ENCODE results near the gene ALMS1. TPM values are rescaled to one million over a fixed set of nuclear protein-coding genes. Genes with fewer than 3 reads are reported as not detected.

ALMS1 gene
- total and polyA plus RNA-seq, 2 of the 4 experiments (the other 2 are of a cell fraction) = 20.8 to 52.8 TPM

GRCh38 chr2:73366060-73366459, 19.6 kb upstream of the ALMS1 start:
- no peak overlapping the region for H3K4me2 ChIP-seq (ENCODE audit: low read depth, low read length)
- no peak overlapping the region for H3K27ac ChIP-seq (ENCODE audit: insufficient read depth, low read length)
- no peak overlapping the region for H4K5ac ChIP-seq (ENCODE audit: low read depth, low read length)
- H3K14ac ChIP-seq (replicated peaks; ENCODE audit: low read depth, low read length) = no peak overlapping the region
- ChIA-PET CTCF (no interaction called here), POLR2A (ENCODE audit: unreplicated experiment) (no interaction called here)
- H2BK20ac ChIP-seq (ENCODE audit: low read depth, low read length) = no peak overlapping the region
- H3K18ac ChIP-seq (ENCODE audit: low read depth, low read length) = no peak overlapping the region
- no peak overlapping the region for H2AK5ac ChIP-seq (ENCODE audit: low read depth, low read length)
- no peak overlapping the region for H2AK9ac ChIP-seq (replicated peaks; ENCODE audit: low read depth, low read length, poor library complexity)
- ATAC-seq (ENCODE audit: low read depth) = no peak
- H3K4me1 ChIP-seq (ENCODE audit: control insufficient read depth, insufficient read depth, low read length) = no peaks in the 10 kb centered on the region
- H3K79me1 ChIP-seq (ENCODE audit: low read depth in 1 of 2, low read length in 2 of 2) = no peaks in the 10 kb centered on the region
- H3K9me3 ChIP-seq (ENCODE audit: control insufficient read depth, insufficient read depth, low read length) = no peaks in the 10 kb centered on the region
- no peak for DNase-seq
- BruUV-seq (replicated peaks) = no TSS peak
- H3K36me3 ChIP-seq (ENCODE audit: control insufficient read depth, insufficient read depth, low read length) = no peaks in the 10 kb centered on the region
- H3K27me3 ChIP-seq (ENCODE audit: control insufficient read depth, insufficient read depth, low read length) = peaks cover 5% of the 10 kb centered on the region
- H4K20me1 ChIP-seq (ENCODE audit: insufficient read depth, low read length) = no peaks in the 10 kb centered on the region
- no peak overlapping the region for H2BK120ac ChIP-seq (ENCODE audit: low read depth, low read length)
- no peak overlapping the region for H4K91ac ChIP-seq (ENCODE audit: insufficient read depth, low read depth, low read length)
- TF ChIP-seq USF2 (IDR thresholded peaks at IDR 0.05; ENCODE audit: low read depth, low read length) (no peak), POLR2A (IDR thresholded peaks at IDR 0.05; ENCODE audit: low read depth, low read length) (no peak), MXI1 (IDR thresholded peaks at IDR 0.05; ENCODE audit: borderline replicate concordance, low read depth, low read length) (no peak), NFE2L2 (IDR thresholded peaks at IDR 0.05; ENCODE audit: low read depth, low read length) (no peak), RAD21 (IDR thresholded peaks at IDR 0.05; ENCODE audit: low read length) (no peak), SMC3 (IDR thresholded peaks at IDR 0.05; ENCODE audit: low read depth, low read length) (no peak), RFX5 (IDR thresholded peaks at IDR 0.05; ENCODE audit: low read depth, low read length) (no peak), MAZ (IDR thresholded peaks at IDR 0.05; ENCODE audit: borderline replicate concordance, low read depth, low read length) (no peak), RCOR1 (IDR thresholded peaks at IDR 0.05; ENCODE audit: insufficient replicate concordance, low read length) (no peak), FOS (IDR thresholded peaks at IDR 0.05; ENCODE audit: low read depth, low read length) (no peak), CTCF (conservative IDR thresholded peaks at IDR 0.05; ENCODE audit: low read depth, low read length) (no peak), CHD1 (IDR thresholded peaks at IDR 0.05; ENCODE audit: low read depth, low read length) (no peak), BHLHE40 (IDR thresholded peaks at IDR 0.05; ENCODE audit: low read depth, low read length) (no peak), MAFK (IDR thresholded peaks at IDR 0.05; ENCODE audit: low read depth, low read length) (no peak), CEBPB (IDR thresholded peaks at IDR 0.05; ENCODE audit: low read depth, low read length) (no peak)
- TF ChIP-seq, protein P1, sequence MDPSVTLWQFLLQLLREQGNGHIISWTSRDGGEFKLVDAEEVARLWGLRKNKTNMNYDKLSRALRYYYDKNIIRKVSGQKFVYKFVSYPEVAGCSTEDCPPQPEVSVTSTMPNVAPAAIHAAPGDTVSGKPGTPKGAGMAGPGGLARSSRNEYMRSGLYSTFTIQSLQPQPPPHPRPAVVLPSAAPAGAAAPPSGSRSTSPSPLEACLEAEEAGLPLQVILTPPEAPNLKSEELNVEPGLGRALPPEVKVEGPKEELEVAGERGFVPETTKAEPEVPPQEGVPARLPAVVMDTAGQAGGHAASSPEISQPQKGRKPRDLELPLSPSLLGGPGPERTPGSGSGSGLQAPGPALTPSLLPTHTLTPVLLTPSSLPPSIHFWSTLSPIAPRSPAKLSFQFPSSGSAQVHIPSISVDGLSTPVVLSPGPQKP (IDR thresholded peaks at IDR 0.05; ENCODE audit: borderline replicate concordance, low read depth, low read length) = no peak
- H3K56ac ChIP-seq (ENCODE audit: extremely low read depth, insufficient read depth, low read length) = no peak overlapping the region
- no peak overlapping the region for H2BK5ac ChIP-seq (ENCODE audit: low read depth, low read length, poor library complexity, severe bottlenecking)
- no peak overlapping the region for H3K23ac ChIP-seq (ENCODE audit: low read depth, low read length)
- no peak overlapping the region for H3K4ac ChIP-seq (ENCODE audit: low read depth, low read length)
- no CpG with 5 or more reads among the region's 1 CpG for WGBS, 2 experiments (ENCODE audit: extremely low coverage in 2 of 2, insufficient read length in 1 of 2)
- H2AFZ ChIP-seq (replicated peaks; ENCODE audit: low read length, poor library complexity) = no peak overlapping the region
- H3K9me1 ChIP-seq (ENCODE audit: insufficient read depth, low read length) = no peaks in the 10 kb centered on the region
- H4K8ac ChIP-seq (ENCODE audit: low read depth in 2 of 2, low read length in 2 of 2) = no peak overlapping the region
- dilution Hi-C loops (cut with HindIII; ENCODE audit: low sequenced_read_pairs, unreplicated experiment) = no loop called here
- H3K9ac ChIP-seq (ENCODE audit: low read depth, low read length) = no peak overlapping the region
- no peak overlapping the region for H2BK15ac ChIP-seq (ENCODE audit: low read depth, low read length)
- in situ Hi-C loops (cut with MboI; ENCODE audit: low sequenced_read_pairs) = no loop called here
- intact Hi-C loops (cut with micrococcal nuclease) = no loop called here
- no peak overlapping the region for H3K4me3 ChIP-seq (ENCODE audit: insufficient read depth, low read depth, low read length)

Data from IMR-90 (cell line).